Peyer's patch (tissue), 4 donors: ENCODE results near the gene NDC1. TPM values are rescaled to one million over a fixed set of nuclear protein-coding genes. Genes with fewer than 3 reads are reported as not detected.

Experiments
- DNase-seq, 3 donors: peaks; one replicate each; pipeline ENCODE4 v3.0.0-alpha.2; 2017 to 2019
- H3K27ac ChIP-seq, 4 donors: fragments of 200-600 bp; sonication (generic); one replicate each; pipeline ENCODE4 v1.5.1; 2016 to 2019
- H3K27me3 ChIP-seq, 2 donors: fragments of 200-600 bp; sonication (generic); one replicate each; pipeline ENCODE4 v1.5.1; 2019
- H3K36me3 ChIP-seq, 3 donors: fragments of 200-600 bp; sonication (generic); one replicate each; pipeline ENCODE4 v1.5.1; 2016 to 2019
- H3K4me1 ChIP-seq, 4 donors: fragments of 200-600 bp; sonication (generic); one replicate each; pipeline ENCODE4 v1.5.1; 2016 to 2019
- H3K4me3 ChIP-seq, 4 donors: fragments of 200-600 bp; sonication (generic); 1 replicate in 3 of 4; 2 replicates in 1 of 4; pipeline ENCODE4 v1.5.1; 2016 to 2019; ENCODE audit warnings: mild to moderate bottlenecking in 1 of 4
- H3K9me3 ChIP-seq, 4 donors: fragments of 200-600 bp; sonication (generic); one replicate each; pipeline ENCODE4 v1.5.1; 2016 to 2019; ENCODE audit warnings: mild to moderate bottlenecking in 1 of 4
- CTCF ChIP-seq, 6 experiments: fragments of 450-650 bp in 4 of 6; fragments of 200-600 bp in 2 of 6; sonication (generic) in 1 of 6; IDR thresholded peaks; one replicate each; pipeline ENCODE4 v1.5.1; 2017 to 2019; ENCODE audit warnings: antibody characterized with exemption in 6 of 6, mild to moderate bottlenecking in 3 of 6, moderate library complexity in 1 of 6
- POLR2A ChIP-seq, 2 donors: fragments of 450-650 bp; IDR thresholded peaks; one replicate each; pipeline ENCODE4 v1.5.1; 2017; ENCODE audit warnings: antibody characterized with exemption in 2 of 2, mild to moderate bottlenecking in 2 of 2, moderate library complexity in 2 of 2
- total RNA-seq, 4 donors: library from RNA; depleted of rRNA; stranded (reverse); fragments of >200 nt; gene quantifications; one replicate each; pipeline ENCODE4 v1.1.0, GENCODE V29; 2016

NDC1 gene
- total RNA-seq, 4 donors from 2014 or later = 4.2 to 8.3 (median 6.7) TPM

DNA sequence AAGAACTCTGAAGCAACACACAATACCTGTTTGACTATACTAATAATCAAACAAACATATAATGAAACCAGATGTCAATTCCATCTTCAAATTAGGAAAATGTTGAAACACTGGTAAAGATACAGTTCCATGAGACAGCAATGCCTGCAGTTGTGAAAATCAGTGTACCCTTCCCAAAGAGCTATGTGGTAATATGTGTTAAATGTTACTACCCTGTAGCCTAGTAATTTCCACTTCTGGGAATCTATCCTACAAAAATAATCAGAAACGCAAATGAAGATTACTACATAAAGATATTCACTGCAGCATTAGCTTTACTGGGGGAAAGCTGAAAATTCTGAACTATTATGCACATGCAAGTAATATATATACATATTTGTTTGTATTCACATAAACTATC lies 116.1 kb downstream of the NDC1 start:
- Histone ChIP-seq H3K9me3 (no peaks in the 10 kb centered on the region), H3K4me3 (no peak overlapping the region), H3K27ac (no peak overlapping the region), H3K27me3 (no peaks in the 10 kb centered on the region), H3K4me1 (no peaks in the 10 kb centered on the region), H3K36me3 (no peaks in the 10 kb centered on the region)
- TF ChIP-seq POLR2A (IDR thresholded peaks at IDR 0.05) (no peak), CTCF (IDR thresholded peaks at IDR 0.05) (no peak)
- no peak for DNase-seq

DNA sequence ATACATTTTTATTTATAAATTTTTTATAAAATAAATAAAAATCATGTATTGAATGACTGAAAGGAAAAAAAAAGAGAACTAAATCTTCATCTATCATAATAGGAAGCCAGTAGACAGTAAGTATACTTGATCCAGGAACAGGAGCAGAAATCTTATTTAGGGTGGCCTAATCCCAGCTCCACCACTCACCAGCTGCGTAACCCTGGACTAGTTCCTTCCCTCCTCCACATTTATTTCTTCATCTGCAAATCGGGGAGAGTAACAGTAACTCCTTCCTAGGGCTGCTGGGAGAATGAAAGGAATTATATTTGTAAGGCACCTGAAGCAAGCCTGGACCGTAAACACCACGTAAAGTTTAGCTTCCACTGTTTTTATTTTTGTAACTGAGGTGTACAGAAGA lies 117.0 kb downstream of the NDC1 start:
- Histone ChIP-seq H3K36me3 (no peaks in the 10 kb centered on the region), H3K4me1 (no peaks in the 10 kb centered on the region), H3K27ac (no peak overlapping the region), H3K4me3 (no peak overlapping the region), H3K9me3 (no peaks in the 10 kb centered on the region), H3K27me3 (no peaks in the 10 kb centered on the region)
- TF ChIP-seq POLR2A (IDR thresholded peaks at IDR 0.05) (no peak), CTCF (IDR thresholded peaks at IDR 0.05) (no peak)
- no peak for DNase-seq

DNA sequence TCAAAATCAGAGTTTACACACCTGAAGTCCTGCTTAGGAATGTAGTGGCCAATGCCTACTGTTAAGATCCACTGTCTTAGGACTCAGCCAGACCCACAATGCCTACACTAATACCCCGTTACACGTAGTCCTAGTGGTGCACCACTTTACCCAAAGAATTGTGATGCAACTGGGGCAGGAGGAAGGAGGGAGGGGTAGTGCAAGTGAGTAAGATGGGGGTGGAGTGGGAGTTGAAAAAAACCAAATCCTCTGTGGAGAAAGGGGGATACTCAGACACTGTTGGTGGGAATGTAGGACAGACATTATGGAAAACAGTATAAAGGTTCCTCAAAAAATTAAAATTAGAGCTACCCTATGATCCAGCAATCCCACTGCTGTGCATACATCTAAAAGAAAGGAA lies 118.6 kb downstream of the NDC1 start:
- TF ChIP-seq POLR2A (IDR thresholded peaks at IDR 0.05) = no peak
- TF ChIP-seq CTCF (IDR thresholded peaks at IDR 0.05) = no peak
- no peaks in the 10 kb centered on the region for H3K4me1 ChIP-seq
- H3K9me3 ChIP-seq = no peaks in the 10 kb centered on the region
- H3K36me3 ChIP-seq = no peaks in the 10 kb centered on the region
- DNase-seq = no peak
- no peaks in the 10 kb centered on the region for H3K27me3 ChIP-seq
- H3K4me3 ChIP-seq = no peak overlapping the region
- no peak overlapping the region for H3K27ac ChIP-seq

- Histone ChIP-seq H3K27me3 (no peaks in the 10 kb centered on the region), H3K9me3 (no peaks in the 10 kb centered on the region), H3K27ac (no peak overlapping the region), H3K4me1 (no peaks in the 10 kb centered on the region), H3K4me3 (no peak overlapping the region), H3K36me3 (no peaks in the 10 kb centered on the region)
- TF ChIP-seq POLR2A (IDR thresholded peaks at IDR 0.05) (no peak), CTCF (IDR thresholded peaks at IDR 0.05) (no peak)
- DNase-seq = no peak
Measured at GRCh38 chr1:53718443-53718842, 119.7 kb downstream of the NDC1 start.

- no peaks in the 10 kb centered on the region for H3K4me1 ChIP-seq
- H3K9me3 ChIP-seq = no peaks in the 10 kb centered on the region
- no peaks in the 10 kb centered on the region for H3K36me3 ChIP-seq
- DNase-seq = no peak
- TF ChIP-seq POLR2A (IDR thresholded peaks at IDR 0.05) = no peak
- TF ChIP-seq CTCF (IDR thresholded peaks at IDR 0.05) = no peak
- no peaks in the 10 kb centered on the region for H3K27me3 ChIP-seq
- H3K27ac ChIP-seq = no peak overlapping the region
- H3K4me3 ChIP-seq = no peak overlapping the region
Measured at GRCh38 chr1:53717025-53717804, 120.9 kb downstream of the NDC1 start.
